Keratinocyte (primary cell): Measurements from ENCODE around the gene VAC14. TPM values are rescaled to one million over a fixed set of nuclear protein-coding genes. Genes with fewer than 3 reads are reported as not detected.

ENCODE experiments used
- DNase-seq: peaks from one replicate; pipeline ENCODE4 v3.0.0-alpha.2; 2011; ENCODE audit warnings: low read depth, missing footprints, low spot score
- FAIRE-seq: peaks from 2 replicates; lab custom pipeline; 2011; peaks lifted over from hg19 to GRCh38; lab: Jason Lieb, UNC
- H2AFZ ChIP-seq: 2 replicates; pipeline ENCODE4 v1.6.0; 2012; ENCODE audit warnings: low read length, control low read depth, inconsistent platforms; ENCODE audit not compliant: control insufficient read depth
- H3K27ac ChIP-seq: 2 replicates; pipeline ENCODE4 v1.5.1; 2011; ENCODE audit warnings: low read length; ENCODE audit not compliant: control insufficient read depth, insufficient read depth
- H3K27me3 ChIP-seq: 3 replicates; pipeline ENCODE4 v1.6.0; 2011; ENCODE audit warnings: low read length; ENCODE audit not compliant: control insufficient read depth, insufficient read depth; ENCODE audit errors: extremely low read depth
- H3K36me3 ChIP-seq, 2 experiments: 2 replicates in 1 of 2; 3 replicates in 1 of 2; pipeline ENCODE4 v1.5.1; 2011; ENCODE audit warnings: low read length in 2 of 2, mild to moderate bottlenecking in 1 of 2; ENCODE audit not compliant: control insufficient read depth in 2 of 2, insufficient read depth in 2 of 2; ENCODE audit errors: extremely low read depth in 1 of 2
- H3K4me1 ChIP-seq: 3 replicates; pipeline ENCODE4 v1.5.1; 2011; ENCODE audit warnings: low read length; ENCODE audit not compliant: control insufficient read depth, insufficient read depth; ENCODE audit errors: extremely low read depth
- H3K4me2 ChIP-seq: 3 replicates; pipeline ENCODE4 v1.6.0; 2011; ENCODE audit warnings: low read depth, low read length; ENCODE audit not compliant: control insufficient read depth, insufficient read depth; ENCODE audit errors: extremely low read depth
- H3K4me3 ChIP-seq, 3 experiments: fragments of 200-600 bp in 1 of 3; sonication (generic) in 1 of 3; 2 replicates in 2 of 3; 3 replicates in 1 of 3; pipeline ENCODE4 v1.5.1; 2011 to 2016; ENCODE audit warnings: low read length in 3 of 3, mild to moderate bottlenecking in 3 of 3, control low read depth in 2 of 3, inconsistent platforms in 1 of 3, low read depth in 1 of 3, mixed read lengths in 1 of 3, mixed run types in 1 of 3, moderate library complexity in 1 of 3; ENCODE audit not compliant: control insufficient read depth in 2 of 3, insufficient read depth in 2 of 3; ENCODE audit errors: extremely low read depth in 1 of 3
- H3K79me2 ChIP-seq: 2 replicates; pipeline ENCODE4 v1.6.0; 2012; ENCODE audit warnings: low read length; ENCODE audit not compliant: control insufficient read depth, insufficient read depth
- H3K9ac ChIP-seq: 3 replicates; pipeline ENCODE4 v1.6.0; 2011; ENCODE audit warnings: low read length; ENCODE audit not compliant: control insufficient read depth, insufficient read depth; ENCODE audit errors: extremely low read depth
- H3K9me1 ChIP-seq: 3 replicates; pipeline ENCODE4 v1.6.0; 2011; ENCODE audit warnings: low read length; ENCODE audit not compliant: control insufficient read depth, insufficient read depth; ENCODE audit errors: extremely low read depth
- H3K9me3 ChIP-seq: 2 replicates; pipeline ENCODE4 v1.5.1; 2012; ENCODE audit warnings: low read depth, low read length; ENCODE audit not compliant: control insufficient read depth
- H4K20me1 ChIP-seq: 3 replicates; pipeline ENCODE4 v1.6.0; 2011; ENCODE audit warnings: low read length; ENCODE audit not compliant: control insufficient read depth, insufficient read depth; ENCODE audit errors: extremely low read depth
- CTCF ChIP-seq, 3 experiments: IDR thresholded peaks in 1 of 3; conservative IDR thresholded peaks in 1 of 3; optimal IDR thresholded peaks in 1 of 3; 2 replicates in 2 of 3; 3 replicates in 1 of 3; pipeline versions ENCODE3 to v1.5.1; 2011; ENCODE audit warnings: low read length in 3 of 3, mild to moderate bottlenecking in 3 of 3, moderate library complexity in 2 of 3, control low read depth in 1 of 3, inconsistent platforms in 1 of 3; ENCODE audit not compliant: insufficient read depth in 2 of 3; ENCODE audit errors: extremely low read depth in 1 of 3
- EZH2 ChIP-seq: IDR thresholded peaks from one replicate; pipeline ENCODE4 v1.6.1; 2012; ENCODE audit warnings: inconsistent platforms, mild to moderate bottlenecking, low read length, moderate library complexity
- dilution Hi-C: fragments of 300-500 bp; cut with MboI; formaldehyde crosslinking; loops from one replicate; pipeline ENCODE4 v1.7.0; 2020; ENCODE audit warnings: low sequenced_read_pairs; ENCODE audit not compliant: extremely low pct_ligation_motif_present
- polyA plus RNA-seq, 5 experiments: library from polyadenylated mRNA; depleted of rRNA in 3 of 5; stranded (reverse) in 3 of 5; stranded (forward) in 1 of 5; unstranded in 1 of 5; fragments of >200 nt; gene quantifications; 1 replicate in 1 of 5; 2 replicates in 3 of 5; 3 replicates in 1 of 5; pipeline versions ENCODE4 v1.2.1 to v1.2.3, GENCODE V29; 2011 to 2012; ENCODE audit warnings: missing spikeins in 2 of 5, low read depth in 1 of 5, low replicate concordance in 1 of 5

The VAC14 gene
- polyA plus RNA-seq, 1 donor (not counting 4 experiments of a cell fraction or from before 2014, with no cell fraction given), result 15.9 TPM

- no peaks in the 10 kb centered on the region for H3K9me3 ChIP-seq
- no peaks in the 10 kb centered on the region for H3K79me2 ChIP-seq
- H3K9me1 ChIP-seq, result no peaks in the 10 kb centered on the region
- TF ChIP-seq EZH2 (no peak), CTCF (optimal IDR thresholded peaks at IDR 0.05 in 1 of 3, IDR thresholded peaks at IDR 0.05 in 1 of 3, conservative IDR thresholded peaks at IDR 0.05 in 1 of 3; ENCODE audit: extremely low read depth in 1 of 3, insufficient read depth in 2 of 3, low read length in 3 of 3) (no peak)
- no peak for DNase-seq
- H3K4me3 ChIP-seq, result no peak overlapping the region
- H3K27me3 ChIP-seq, result no peaks in the 10 kb centered on the region
- H3K4me2 ChIP-seq, result no peak overlapping the region
- dilution Hi-C loops, result no loop called here
- H2AFZ ChIP-seq, result no peak overlapping the region
- peaks cover 3% of the 10 kb centered on the region for H4K20me1 ChIP-seq
- H3K9ac ChIP-seq, result no peak overlapping the region
- no peak overlapping the region for H3K27ac ChIP-seq
- H3K4me1 ChIP-seq, result peaks cover 5% of the 10 kb centered on the region
- H3K36me3 ChIP-seq, result no peaks in the 10 kb centered on the region
- FAIRE-seq, result no peak
These were observed 151.7 kb downstream of the VAC14 start for GRCh38 chr16:70649300-70649699.

DNA sequence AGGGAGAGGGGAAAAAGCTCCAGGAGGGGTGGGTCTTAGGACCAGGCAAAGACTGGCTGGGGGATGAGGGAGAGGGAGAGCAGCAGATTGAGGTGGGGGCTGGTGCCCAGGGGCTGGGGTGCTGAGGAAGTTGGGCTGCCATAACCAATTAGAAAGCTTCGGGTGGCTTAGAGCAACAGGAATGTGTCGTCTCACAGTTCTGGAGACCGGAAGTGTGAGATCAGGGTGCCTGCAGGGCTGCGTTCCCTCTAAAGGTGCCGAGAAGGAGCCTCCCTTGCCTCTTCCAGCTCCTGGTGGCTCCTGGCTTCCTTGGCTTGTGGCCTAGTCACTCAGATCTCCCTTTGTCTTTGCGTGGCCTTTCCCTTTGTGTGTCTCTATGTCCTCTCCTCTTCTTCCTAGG, 152.4 kb downstream of the VAC14 start:
- no peaks in the 10 kb centered on the region for H3K79me2 ChIP-seq
- dilution Hi-C loops, result no loop called here
- H3K9me3 ChIP-seq, result no peaks in the 10 kb centered on the region
- DNase-seq (no peak), FAIRE-seq (no peak)
- no peaks in the 10 kb centered on the region for H3K9me1 ChIP-seq
- H3K4me2 ChIP-seq, result no peak overlapping the region
- no peak overlapping the region for H3K27ac ChIP-seq
- no peaks in the 10 kb centered on the region for H3K36me3 ChIP-seq
- H3K4me3 ChIP-seq, result no peak overlapping the region
- H4K20me1 ChIP-seq, result peaks cover 3% of the 10 kb centered on the region
- H3K9ac ChIP-seq, result no peak overlapping the region
- no peak for TF ChIP-seq CTCF (optimal IDR thresholded peaks at IDR 0.05 in 1 of 3, IDR thresholded peaks at IDR 0.05 in 1 of 3, conservative IDR thresholded peaks at IDR 0.05 in 1 of 3; ENCODE audit: extremely low read depth in 1 of 3, insufficient read depth in 2 of 3, low read length in 3 of 3)
- no peak for TF ChIP-seq EZH2
- H3K27me3 ChIP-seq, result no peaks in the 10 kb centered on the region
- H2AFZ ChIP-seq, result no peak overlapping the region
- no peaks in the 10 kb centered on the region for H3K4me1 ChIP-seq
